Measurements from ENCODE around the gene HDAC11.

The HDAC11 gene

DNA sequence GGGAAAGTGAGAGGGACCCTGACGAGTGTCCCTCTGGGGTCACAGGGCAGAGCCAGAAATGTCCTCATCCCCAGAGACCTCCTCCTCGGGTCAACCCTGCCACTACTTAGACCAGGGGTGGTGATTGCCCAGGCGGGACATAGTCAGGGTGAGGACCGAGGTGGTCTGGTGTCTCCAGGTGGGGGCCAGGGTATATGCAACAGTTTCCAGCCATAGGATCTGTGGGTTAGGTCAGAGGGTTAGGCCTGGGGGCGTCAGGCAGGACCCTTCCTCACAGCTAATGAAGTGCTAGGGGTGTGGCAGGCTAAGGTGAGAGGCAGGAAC lies 46.5 kb downstream of the HDAC11 start:
- DNase-seq, result no peak

DNA sequence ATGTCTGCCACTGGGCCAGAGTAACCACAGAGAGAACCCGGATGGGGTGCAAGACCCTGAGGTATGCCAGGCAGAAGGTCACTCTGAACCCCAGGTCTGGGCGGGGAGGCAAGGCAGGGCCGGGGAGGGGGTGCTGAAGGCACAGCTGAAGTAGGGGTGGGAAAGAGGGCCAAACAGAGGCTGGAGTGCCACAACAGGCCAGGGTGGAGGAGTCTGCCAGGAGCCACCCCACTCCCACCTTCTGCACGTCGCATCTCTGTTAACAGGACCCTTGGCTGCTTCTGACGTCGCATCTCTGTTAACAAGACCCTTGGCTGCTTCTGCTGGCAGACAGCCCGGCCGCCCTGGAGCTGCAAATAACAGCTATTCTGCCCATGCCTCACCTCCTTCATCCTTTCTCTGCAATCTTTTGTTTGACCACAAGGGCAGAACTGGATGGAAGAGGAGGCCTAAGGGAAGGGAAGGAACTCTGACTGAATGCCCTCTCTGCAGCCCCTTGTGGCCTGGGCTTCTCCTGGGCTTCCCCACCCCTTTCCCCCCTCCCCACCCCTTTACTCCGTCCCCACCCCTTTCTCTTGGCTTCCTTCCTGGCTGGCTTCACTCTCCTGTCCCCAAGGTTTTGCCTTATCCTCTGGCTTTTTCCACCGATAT lies 48.2 kb downstream of the HDAC11 start:
- peak in 1 of 2 experiments; percentile 17 for DNase-seq

DNA sequence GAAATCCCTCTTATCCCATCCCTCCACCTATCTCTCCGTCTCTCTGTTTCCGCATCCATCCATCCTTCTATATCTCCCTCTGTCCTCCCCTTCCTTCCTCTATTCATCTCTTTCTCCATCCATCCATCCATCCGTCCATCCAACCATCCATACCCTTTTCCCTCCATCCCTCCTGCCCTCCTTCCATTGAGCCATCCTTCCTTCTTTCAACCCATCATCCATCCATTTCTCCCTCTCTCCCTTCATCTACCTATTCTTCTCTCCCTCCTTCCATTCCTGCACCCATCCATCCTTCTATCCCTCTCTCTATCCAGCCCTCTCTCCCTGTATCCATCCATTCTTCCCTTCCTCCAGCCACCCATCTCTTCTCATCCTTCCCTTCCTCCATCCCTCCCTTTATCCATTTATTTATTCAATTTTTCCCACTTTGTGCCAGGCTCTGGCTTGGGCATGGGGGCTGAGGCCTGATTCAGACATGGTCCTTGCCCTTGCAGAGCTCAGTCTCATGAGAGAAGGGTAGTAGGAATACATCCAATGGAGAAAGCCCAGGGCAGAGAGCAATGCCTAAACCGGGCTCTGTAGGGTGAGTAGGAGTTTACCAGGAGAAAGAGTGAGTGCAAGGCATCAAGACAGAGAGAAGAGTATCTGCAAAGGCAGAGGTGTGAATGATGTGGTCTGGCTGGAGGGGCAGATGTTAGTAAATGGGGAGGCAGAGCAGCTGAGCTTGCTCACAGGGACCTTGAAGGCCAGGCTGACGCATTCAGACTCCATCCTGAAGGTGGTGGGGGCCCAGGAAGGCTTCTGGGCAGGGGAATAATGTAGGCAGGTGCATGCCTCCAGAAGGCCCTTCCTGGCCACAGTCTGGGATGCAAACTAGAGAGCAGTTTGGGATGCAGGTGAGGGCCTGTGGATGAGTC lies 49.3 kb downstream of the HDAC11 start:
- no peak for DNase-seq

DNA sequence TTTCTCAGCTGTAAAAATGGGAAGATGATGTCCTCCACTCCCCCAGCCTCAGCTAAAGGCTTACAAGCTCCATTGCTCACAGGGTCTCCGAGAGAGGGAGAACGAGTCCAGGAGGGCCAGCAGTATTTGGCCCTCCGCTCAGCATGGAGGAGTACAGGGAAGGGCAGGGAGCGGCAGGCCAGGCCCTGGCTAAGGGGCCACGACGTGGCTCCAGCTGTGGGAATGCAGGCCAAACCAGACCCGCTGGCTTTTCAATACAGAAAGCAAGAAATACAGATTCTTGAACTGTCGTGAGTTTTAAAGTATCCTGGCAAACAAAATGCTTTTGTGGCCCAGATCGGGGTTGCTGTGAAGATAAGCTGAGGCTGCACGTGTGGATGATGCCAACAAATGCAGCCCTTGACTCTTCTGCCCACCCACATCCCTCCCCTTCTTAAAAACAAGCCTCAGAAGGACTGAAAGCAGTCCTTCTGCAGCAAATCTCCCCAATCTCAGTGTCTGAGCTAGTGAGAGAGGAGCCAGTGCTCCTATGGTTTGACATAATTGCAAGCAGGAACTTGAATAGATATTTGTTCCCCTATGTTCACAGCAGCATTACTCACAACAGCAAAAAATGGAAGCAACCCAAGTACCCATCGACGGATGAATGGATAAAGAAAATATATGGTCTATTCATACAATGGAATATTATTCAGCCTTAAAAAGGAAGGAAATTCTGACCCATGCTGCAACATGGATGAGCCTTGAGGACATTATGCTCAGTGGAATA lies 50.3 kb downstream of the HDAC11 start:
- DNase-seq, result no peak

DNA sequence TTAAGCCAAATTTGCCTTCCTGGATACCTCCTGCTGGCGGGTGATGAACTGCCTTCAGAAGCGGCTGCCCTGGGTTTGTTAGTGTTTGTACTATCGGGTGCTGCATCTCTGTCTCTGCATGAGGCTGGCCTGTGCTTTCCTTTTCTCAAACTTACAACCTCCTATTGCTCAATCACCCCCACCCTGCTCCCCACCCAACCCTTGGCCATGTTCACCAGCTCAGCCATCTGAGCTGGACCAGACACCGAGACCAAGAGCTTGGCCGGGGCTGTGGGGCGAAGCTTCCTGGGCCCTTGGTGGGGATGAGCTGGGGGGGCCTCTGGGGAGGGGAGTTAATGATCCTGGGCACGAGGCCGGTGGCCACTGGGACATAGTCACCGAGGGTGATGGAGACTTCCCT lies 52.0 kb downstream of the HDAC11 start:
- no peak for DNase-seq

DNA sequence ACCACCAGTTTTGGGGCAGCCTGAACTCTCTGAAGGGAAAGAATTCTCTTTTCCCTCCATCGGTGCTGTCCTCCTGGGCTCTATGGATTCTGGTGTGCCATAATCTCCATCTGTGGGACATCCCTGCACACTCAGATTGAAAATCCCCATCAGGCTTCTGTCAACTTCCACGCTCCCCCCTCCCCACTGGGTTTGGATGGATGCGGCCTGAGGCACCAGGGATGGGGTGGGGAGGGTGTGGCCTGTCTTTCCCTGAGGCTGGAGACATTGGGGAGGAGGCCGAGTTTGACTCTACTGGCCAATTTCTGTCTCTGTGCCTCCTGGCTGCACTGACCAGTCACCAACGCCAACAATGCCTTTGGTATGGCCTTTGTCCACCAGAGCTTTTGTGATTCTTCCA lies 52.5 kb downstream of the HDAC11 start:
- no peak for DNase-seq

DNA sequence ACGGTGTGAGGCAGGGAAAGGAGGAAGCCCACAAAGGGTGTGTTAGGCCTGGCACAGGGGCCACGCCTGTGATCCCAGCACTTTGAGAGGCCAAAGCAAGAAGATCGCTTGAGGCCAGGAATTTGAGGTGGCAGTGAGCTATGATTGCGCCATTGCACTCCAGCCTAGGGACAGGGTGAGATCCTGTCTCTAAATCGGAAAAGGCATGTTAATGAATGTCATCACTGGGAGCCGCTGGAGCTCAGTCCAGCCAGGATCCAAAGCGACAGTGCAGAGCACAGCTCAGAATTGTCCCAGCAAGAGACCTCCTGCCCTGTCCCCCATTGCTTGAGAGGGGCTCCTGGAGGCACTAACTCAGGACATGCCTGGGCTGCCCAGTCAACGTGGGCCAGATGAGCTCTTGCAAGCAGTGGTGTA lies 53.8 kb downstream of the HDAC11 start:
- no peak for DNase-seq

DNA sequence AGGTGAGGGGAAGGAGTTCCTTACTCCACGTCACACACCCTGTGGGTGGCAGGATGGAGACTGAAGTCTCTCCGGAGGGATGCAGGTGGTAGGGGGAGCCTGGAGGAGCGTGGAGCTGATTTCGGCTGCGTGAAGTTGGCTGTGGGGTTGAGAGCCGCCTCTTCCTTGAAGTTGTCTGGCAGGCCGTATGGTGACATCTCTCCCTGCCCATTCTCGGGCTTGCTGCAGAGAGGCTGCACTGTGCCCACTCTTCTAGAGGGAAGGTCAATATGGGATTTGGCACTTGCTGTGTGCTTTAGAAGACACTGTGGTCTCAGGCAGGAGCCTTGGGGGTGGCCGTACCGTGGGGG lies 55.4 kb downstream of the HDAC11 start:
- DNase-seq, result no peak

DNA sequence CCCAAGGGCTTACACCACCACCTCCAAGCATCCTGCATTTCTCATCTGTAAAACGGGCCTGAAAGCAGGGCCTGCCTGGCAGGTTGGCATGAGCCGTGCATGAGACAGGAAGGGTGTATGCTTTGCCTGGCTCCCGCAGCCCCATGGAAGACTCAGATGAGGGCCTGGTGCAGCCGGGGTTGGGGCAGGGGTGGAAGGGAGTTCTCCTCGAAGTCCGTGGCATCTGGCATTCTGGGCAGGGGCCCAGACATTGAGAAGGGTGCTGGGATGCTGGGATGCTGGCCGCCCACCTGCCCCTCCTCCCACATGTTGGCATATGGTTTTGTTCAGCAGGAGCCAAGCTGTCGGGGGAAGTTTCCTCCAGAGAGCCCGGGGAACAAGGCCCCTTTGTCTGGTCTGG lies 55.8 kb downstream of the HDAC11 start:
- DNase-seq, result no peak

DNA sequence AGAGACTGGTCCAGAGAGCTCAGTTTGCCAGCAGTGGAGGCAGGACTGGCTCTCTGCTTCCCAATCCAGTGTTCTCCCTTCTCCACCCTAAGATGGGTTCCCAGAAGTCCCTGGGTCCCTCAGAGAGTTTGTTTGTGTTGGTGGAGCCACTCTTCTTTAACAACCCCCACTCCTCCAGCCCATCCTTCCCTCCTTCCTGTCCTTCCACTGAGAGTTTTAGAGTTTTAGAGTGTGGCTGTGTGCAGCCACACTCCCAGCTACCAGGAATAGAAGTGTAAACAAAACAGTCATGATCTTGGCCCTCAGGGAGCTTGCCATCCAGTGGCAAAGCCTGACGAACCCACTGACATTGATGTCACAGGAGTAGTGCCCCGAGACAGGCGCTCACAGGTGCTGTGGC lies 56.3 kb downstream of the HDAC11 start:
- DNase-seq, result no peak

DNA sequence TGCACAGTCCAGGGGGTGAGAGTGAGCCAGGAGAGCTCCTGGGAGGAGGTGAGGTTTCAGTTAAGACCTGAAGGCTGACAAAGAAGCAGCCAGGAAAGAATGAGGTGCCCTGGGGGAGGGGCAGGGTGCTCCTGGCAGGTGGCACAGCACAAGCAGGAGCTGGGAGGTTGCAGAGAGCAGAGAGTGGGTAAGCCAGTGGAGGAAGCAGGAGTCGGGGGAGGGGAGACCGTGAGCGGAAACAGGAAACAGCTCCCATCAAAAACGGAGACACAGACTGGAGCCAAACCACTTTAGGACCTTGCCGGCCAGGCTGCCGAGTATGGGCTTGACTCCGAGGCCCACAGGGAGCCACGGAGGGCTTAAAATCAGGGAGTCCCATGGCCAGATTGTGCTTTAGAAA lies 56.7 kb downstream of the HDAC11 start:
- DNase-seq, result no peak

DNA sequence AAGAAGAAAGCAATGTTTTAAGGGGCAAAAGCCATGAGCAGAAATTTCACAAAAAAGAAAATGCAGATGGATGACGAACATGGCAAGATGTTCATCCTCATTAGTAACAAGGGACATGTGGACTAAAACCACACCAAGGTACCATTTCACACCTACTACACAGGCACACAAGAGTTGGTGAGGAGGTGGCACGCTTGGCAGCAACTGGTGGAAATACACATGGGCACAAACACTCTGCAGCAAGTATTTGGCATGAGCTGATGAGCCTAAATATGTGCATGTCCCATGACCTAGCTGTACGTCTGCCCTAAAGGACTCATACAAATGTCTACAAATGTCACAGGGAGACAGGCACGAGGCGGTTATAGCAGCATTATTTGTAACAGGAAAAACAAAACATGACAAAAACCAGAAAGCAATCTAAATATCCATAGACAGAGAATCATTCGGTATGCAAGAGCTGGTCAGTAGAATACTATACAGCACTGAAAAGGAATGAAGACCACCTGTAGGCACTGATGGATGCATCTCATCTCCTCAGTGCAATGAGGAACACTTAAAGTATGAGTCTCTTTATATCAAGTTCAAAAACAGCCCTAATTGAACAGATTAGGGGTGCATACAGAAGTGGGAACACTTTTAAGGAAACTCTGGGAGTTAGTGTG lies 57.3 kb downstream of the HDAC11 start:
- no peak for DNase-seq

DNA sequence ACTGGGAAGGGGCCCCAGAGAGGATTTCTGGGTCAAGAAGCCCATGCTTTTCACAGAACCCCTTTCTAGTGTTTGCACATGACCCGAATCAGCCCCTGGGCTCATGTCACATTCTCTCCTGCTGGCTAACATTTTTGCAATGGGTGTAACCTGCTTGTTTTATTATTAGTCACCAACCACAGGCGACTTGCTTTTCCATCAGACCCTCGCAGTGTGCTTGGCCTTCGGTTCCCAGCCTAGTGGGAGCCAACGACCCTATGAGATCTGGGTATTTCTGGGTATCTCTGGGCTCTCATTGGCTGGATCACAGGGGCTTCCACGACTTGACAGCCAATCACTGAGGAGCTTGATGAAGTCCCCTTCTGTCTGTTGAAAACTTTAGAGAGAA lies 57.8 kb downstream of the HDAC11 start:
- DNase-seq, result no peak

DNA sequence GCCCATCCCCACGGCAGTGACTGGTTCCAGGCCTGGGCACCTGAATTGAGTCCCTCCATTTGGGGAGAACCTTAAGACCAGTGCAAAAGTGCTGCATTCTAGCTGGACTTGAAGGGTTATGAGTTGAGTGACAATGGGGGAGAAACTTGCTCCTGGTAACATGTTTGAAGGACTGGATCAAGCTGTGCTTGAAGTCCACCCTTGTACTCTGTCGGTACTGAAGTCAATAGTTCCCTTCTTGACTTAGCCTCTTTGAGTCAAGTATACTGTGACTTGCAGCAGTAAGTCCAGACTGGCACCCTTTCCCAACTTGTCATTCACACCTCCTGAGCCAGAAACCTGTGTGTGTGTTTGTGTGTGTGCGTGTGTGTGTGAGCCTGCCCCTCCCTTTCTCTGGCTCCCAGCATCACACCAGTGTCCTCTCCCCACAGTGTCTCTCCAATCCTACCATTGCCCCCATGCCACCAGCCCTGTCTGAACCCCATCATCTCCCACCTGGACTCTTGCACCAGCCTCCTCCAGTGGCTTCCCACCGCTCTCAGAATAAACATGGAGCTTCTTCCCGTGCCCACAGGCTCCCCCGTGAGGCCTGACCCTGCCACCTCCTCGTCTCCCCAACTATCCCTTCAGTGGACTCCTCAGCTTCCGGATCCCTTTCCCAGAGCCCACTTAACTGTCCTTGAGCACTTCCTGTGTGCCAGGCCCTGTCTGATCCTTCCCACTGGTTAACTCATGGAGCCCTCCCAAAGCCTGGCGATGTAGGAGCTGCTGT lies 58.6 kb downstream of the HDAC11 start:
- DNase-seq, result no peak

DNA sequence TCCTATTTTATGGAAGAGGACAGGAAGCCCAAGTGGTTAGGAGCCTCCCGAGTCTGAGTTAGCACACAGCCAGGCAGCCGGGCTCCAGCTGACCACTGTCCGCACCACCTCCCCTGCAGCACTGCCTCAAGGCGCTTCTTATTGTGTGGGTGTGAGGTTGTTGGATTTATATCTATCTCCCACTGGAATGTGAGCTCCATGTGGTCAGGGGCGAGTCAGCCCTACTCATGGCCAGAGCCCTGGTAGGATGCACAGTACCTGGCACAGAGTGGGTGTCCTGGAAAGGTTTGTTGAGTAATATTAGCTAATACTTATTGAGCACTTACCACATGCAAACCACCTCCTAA lies 59.2 kb downstream of the HDAC11 start:
- DNase-seq, result no peak

DNA sequence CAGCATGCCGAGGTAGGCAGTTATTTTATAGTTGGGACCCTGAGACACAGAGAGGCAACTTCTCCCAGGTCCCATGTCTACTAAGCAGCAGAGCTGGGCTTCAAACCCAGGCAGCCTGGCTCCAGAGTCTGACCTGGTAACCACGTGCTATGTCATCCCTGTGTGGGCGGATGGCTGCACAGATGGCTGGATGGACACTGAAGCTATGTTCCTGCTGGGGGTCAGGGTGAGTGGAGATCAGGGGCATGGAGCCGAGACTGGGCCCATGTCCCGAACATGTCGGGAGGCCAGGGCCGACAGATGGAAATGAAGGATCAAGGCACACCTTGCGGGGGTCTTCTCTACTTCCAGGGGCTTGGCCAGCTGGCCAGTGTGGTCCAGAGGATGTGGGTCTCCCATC lies 59.6 kb downstream of the HDAC11 start:
- no peak for DNase-seq

DNA sequence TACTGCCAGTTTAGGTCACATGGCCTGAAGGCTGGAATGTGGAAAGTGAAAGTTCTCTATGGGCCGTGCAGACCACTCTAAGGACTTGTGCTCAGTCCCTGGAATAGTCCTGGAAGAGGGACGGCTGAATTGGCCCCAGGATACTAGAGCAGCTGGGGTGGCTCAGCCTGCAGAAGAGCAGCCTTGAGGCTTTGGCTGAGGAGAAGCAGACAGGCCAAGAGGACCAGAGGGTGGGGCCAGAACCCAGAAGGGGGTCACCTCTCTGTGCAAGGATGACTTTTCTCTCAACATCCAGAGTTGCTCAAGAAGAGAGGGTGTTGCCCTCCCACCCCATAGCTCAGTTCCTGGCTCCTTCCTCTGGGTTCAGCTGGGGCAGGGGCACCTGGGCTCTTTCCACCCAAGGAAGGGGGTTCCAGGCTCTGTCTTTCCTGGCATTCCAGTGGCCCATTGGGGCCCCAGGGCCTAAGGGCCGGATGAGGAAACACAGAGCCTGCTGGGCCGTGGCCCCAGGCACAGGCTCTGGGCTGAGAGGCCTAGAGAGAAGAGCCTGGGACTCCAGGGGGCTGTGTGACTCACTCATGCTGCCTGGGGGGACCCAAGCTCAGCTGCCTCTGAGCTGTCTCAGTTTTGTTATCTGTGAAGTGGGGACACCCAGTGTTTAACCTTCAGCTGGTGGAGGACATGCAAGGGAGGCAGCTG lies 60.3 kb downstream of the HDAC11 start:
- DNase-seq, result no peak

DNA sequence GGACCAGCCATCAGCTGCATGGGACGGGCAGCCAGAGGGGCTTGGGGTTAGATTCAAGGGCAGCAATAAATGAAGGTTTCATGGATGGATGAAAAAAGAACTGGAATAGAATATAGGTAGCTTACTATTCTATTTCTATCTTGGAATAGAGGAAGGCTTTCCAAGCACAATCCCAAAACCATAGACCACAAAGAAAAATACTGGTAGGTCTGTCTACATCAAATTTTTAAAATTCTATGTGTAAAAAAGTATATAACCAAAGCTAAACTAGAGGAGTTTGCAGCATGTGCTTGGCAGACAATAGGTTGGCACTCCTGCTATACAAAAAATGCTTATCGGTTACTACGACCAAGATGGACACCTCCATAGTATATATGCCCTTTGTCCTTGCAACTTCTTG lies 61.6 kb downstream of the HDAC11 start:
- no peak for DNase-seq

DNA sequence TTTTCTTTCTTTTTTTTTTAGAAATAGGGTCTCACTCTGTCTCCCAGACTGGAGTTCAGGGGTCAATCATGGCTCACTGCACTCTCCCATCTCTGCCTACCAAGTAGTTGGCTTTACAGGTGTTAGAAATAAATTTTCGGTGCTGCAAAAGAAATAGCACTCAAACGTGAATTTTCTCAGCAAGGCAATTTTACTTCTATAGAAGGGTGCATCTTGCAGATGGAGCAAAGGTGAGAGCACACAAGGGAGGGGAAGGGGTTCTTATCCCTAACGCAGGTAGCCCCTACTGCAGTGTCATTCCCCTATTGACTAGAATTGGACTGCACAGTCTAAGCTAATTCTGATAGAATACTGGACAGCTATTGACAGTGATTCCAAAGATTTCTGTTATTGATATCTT lies 62.0 kb downstream of the HDAC11 start:
- DNase-seq, result no peak

DNA sequence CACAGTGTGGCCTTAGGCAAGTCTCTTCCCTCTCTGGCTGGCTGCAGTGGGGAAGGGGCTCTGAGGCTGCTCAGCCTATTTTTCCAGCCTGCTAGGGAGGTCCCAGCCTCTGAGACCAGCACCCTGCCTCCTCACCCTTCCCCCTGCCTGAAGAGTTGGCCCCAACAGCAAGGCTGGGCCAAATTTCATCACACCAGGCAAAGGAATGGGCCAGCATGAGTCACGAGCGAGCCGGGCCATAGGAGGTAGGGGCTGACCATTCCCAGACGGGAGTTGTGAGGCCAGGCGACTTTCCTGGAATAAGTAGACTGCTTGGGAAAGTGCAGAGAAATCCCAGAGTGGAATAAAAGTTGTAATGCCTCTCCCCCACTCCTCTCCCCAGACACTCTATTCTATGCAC lies 63.1 kb downstream of the HDAC11 start:
- DNase-seq, result no peak

DNA sequence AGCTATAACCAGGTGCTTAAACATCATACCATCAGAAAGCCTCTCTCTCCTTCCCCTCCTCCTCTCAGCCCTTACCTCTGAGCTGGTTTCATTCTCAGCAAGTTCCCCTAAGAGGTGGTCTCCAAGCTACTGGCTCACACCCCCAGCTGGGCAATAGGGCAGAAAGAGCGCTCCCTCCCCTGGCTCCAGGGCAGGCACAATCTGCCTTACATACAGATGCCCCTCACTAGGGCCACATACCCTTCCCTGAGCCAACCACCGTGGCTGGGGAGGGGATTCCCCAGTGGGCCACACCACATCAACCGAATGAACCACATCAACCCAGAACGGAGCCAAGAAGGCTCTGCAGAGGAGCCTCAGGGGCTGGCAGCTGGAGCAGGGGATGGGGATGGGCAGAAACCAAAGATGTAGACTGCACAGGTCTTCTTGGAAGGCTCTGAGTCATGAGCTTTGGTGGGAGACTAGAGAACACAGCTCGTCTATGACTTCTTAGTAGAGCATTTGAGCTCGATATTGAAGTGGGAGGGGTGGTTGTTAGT lies 64.3 kb downstream of the HDAC11 start:
- no peak for DNase-seq

Measured in SHP77 (cell line).